ENCODE data around the gene MAP2K5.

The MAP2K5 gene

DNA sequence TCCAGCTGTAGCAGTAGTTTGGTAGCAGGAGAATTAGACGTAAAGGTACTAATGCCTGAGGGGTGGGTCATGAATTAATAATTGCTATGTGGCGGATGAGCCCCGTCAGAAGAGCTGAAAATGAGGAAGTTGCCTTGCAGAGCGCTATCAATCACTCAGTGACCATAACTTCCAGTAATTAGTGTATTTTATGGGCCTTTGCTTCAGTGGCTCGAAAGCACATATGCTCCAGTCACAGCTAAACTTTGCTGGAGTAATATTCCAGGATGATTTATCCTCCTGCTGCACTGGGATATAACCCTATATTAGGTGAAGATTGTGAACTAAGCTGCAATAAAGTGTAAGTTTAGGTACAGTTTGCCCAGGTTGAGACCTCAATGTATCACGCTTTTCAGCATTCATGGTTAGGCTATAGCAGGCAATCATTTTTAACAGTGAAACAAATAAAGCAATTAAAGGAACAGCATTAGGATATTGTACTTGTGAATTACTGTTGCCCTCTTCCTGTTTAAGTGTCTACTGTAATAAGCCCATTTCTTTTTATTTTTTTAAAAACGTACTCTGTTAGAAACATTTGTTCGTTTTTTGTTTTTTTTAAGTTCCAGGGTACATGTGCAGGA, 178.2 kb downstream of the MAP2K5 start (continued):
- TF ChIP-seq, protein P1, sequence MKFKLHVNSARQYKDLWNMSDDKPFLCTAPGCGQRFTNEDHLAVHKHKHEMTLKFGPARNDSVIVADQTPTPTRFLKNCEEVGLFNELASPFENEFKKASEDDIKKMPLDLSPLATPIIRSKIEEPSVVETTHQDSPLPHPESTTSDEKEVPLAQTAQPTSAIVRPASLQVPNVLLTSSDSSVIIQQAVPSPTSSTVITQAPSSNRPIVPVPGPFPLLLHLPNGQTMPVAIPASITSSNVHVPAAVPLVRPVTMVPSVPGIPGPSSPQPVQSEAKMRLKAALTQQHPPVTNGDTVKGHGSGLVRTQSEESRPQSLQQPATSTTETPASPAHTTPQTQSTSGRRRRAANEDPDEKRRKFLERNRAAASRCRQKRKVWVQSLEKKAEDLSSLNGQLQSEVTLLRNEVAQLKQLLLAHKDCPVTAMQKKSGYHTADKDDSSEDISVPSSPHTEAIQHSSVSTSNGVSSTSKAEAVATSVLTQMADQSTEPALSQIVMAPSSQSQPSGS (tag by site-specific recombination; IDR thresholded peaks at IDR 0.05; ENCODE audit: low read depth), result no peak
- TF ChIP-seq, protein P2, sequence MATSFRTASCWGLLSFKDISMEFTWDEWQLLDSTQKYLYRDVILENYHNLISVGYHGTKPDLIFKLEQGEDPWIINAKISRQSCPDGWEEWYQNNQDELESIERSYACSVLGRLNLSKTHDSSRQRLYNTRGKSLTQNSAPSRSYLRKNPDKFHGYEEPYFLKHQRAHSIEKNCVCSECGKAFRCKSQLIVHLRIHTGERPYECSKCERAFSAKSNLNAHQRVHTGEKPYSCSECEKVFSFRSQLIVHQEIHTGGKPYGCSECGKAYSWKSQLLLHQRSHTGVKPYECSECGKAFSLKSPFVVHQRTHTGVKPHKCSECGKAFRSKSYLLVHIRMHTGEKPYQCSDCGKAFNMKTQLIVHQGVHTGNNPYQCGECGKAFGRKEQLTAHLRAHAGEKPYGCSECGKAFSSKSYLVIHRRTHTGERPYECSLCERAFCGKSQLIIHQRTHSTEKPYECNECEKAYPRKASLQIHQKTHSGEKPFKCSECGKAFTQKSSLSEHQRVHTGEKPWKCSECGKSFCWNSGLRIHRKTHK (tag by site-specific recombination; IDR thresholded peaks at IDR 0.05), result no peak
- TF ChIP-seq ZSCAN30 (tag by site-specific recombination; IDR thresholded peaks at IDR 0.05), result peak; percentile 97
- no peak for TF ChIP-seq ZBTB7A (tag by site-specific recombination; IDR thresholded peaks at IDR 0.05; ENCODE audit: low read depth)
- no peak for TF ChIP-seq ZFP3 (tag by site-specific recombination; IDR thresholded peaks at IDR 0.05; ENCODE audit: low read depth)
- no peak for TF ChIP-seq ZNF791 (tag by site-specific recombination; IDR thresholded peaks at IDR 0.05)
- peak; percentile 43; the same call in 1 of the 2 replicates for TF ChIP-seq ZNF394 (tag by site-specific recombination; IDR thresholded peaks at IDR 0.05; ENCODE audit: borderline replicate concordance)
- TF ChIP-seq, protein P3, sequence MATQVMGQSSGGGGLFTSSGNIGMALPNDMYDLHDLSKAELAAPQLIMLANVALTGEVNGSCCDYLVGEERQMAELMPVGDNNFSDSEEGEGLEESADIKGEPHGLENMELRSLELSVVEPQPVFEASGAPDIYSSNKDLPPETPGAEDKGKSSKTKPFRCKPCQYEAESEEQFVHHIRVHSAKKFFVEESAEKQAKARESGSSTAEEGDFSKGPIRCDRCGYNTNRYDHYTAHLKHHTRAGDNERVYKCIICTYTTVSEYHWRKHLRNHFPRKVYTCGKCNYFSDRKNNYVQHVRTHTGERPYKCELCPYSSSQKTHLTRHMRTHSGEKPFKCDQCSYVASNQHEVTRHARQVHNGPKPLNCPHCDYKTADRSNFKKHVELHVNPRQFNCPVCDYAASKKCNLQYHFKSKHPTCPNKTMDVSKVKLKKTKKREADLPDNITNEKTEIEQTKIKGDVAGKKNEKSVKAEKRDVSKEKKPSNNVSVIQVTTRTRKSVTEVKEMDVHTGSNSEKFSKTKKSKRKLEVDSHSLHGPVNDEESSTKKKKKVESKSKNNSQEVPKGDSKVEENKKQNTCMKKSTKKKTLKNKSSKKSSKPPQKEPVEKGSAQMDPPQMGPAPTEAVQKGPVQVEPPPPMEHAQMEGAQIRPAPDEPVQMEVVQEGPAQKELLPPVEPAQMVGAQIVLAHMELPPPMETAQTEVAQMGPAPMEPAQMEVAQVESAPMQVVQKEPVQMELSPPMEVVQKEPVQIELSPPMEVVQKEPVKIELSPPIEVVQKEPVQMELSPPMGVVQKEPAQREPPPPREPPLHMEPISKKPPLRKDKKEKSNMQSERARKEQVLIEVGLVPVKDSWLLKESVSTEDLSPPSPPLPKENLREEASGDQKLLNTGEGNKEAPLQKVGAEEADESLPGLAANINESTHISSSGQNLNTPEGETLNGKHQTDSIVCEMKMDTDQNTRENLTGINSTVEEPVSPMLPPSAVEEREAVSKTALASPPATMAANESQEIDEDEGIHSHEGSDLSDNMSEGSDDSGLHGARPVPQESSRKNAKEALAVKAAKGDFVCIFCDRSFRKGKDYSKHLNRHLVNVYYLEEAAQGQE (tag by site-specific recombination; IDR thresholded peaks at IDR 0.05), result no peak
- TF ChIP-seq BCL11B (tag by site-specific recombination; IDR thresholded peaks at IDR 0.05; ENCODE audit: low read depth), result no peak
- TF ChIP-seq, protein P4, sequence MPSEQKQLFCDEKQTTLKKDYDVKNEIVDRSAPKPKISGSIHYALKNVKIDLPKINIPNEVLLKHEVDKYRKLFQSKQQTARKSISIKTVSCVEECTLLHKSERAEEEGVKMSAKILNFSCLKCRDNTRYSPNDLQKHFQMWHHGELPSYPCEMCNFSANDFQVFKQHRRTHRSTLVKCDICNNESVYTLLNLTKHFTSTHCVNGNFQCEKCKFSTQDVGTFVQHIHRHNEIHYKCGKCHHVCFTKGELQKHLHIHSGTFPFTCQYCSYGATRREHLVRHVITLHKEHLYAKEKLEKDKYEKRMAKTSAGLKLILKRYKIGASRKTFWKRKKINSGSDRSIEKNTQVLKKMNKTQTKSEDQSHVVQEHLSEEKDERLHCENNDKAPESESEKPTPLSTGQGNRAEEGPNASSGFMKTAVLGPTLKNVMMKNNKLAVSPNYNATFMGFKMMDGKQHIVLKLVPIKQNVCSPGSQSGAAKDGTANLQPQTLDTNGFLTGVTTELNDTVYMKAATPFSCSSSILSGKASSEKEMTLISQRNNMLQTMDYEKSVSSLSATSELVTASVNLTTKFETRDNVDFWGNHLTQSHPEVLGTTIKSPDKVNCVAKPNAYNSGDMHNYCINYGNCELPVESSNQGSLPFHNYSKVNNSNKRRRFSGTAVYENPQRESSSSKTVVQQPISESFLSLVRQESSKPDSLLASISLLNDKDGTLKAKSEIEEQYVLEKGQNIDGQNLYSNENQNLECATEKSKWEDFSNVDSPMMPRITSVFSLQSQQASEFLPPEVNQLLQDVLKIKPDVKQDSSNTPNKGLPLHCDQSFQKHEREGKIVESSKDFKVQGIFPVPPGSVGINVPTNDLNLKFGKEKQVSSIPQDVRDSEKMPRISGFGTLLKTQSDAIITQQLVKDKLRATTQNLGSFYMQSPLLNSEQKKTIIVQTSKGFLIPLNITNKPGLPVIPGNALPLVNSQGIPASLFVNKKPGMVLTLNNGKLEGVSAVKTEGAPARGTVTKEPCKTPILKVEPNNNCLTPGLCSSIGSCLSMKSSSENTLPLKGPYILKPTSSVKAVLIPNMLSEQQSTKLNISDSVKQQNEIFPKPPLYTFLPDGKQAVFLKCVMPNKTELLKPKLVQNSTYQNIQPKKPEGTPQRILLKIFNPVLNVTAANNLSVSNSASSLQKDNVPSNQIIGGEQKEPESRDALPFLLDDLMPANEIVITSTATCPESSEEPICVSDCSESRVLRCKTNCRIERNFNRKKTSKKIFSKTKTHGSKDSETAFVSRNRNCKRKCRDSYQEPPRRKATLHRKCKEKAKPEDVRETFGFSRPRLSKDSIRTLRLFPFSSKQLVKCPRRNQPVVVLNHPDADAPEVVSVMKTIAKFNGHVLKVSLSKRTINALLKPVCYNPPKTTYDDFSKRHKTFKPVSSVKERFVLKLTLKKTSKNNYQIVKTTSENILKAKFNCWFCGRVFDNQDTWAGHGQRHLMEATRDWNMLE (tag by site-specific recombination; conservative IDR thresholded peaks at IDR 0.05; ENCODE audit: low read depth), result no peak
- peak; percentile 84 for TF ChIP-seq ZNF341 (tag by site-specific recombination; IDR thresholded peaks at IDR 0.05; ENCODE audit: low read depth)
- no peak for TF ChIP-seq ZFP69B (tag by site-specific recombination; IDR thresholded peaks at IDR 0.05)
- TF ChIP-seq, protein P5, sequence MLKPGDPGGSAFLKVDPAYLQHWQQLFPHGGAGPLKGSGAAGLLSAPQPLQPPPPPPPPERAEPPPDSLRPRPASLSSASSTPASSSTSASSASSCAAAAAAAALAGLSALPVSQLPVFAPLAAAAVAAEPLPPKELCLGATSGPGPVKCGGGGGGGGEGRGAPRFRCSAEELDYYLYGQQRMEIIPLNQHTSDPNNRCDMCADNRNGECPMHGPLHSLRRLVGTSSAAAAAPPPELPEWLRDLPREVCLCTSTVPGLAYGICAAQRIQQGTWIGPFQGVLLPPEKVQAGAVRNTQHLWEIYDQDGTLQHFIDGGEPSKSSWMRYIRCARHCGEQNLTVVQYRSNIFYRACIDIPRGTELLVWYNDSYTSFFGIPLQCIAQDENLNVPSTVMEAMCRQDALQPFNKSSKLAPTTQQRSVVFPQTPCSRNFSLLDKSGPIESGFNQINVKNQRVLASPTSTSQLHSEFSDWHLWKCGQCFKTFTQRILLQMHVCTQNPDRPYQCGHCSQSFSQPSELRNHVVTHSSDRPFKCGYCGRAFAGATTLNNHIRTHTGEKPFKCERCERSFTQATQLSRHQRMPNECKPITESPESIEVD (tag by site-specific recombination; IDR thresholded peaks at IDR 0.05), result peak; percentile 99
- TF ChIP-seq, protein P6, sequence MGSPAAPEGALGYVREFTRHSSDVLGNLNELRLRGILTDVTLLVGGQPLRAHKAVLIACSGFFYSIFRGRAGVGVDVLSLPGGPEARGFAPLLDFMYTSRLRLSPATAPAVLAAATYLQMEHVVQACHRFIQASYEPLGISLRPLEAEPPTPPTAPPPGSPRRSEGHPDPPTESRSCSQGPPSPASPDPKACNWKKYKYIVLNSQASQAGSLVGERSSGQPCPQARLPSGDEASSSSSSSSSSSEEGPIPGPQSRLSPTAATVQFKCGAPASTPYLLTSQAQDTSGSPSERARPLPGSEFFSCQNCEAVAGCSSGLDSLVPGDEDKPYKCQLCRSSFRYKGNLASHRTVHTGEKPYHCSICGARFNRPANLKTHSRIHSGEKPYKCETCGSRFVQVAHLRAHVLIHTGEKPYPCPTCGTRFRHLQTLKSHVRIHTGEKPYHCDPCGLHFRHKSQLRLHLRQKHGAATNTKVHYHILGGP (tag by site-specific recombination; IDR thresholded peaks at IDR 0.05), result peak; percentile 94
- no peak for TF ChIP-seq ZFP41 (tag by site-specific recombination; IDR thresholded peaks at IDR 0.05; ENCODE audit: borderline replicate concordance)
- TF ChIP-seq, protein P7, sequence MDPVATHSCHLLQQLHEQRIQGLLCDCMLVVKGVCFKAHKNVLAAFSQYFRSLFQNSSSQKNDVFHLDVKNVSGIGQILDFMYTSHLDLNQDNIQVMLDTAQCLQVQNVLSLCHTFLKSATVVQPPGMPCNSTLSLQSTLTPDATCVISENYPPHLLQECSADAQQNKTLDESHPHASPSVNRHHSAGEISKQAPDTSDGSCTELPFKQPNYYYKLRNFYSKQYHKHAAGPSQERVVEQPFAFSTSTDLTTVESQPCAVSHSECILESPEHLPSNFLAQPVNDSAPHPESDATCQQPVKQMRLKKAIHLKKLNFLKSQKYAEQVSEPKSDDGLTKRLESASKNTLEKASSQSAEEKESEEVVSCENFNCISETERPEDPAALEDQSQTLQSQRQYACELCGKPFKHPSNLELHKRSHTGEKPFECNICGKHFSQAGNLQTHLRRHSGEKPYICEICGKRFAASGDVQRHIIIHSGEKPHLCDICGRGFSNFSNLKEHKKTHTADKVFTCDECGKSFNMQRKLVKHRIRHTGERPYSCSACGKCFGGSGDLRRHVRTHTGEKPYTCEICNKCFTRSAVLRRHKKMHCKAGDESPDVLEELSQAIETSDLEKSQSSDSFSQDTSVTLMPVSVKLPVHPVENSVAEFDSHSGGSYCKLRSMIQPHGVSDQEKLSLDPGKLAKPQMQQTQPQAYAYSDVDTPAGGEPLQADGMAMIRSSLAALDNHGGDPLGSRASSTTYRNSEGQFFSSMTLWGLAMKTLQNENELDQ (tag by site-specific recombination; IDR thresholded peaks at IDR 0.05; ENCODE audit: low read depth), result no peak
- TF ChIP-seq ZNF510 (tag by site-specific recombination; IDR thresholded peaks at IDR 0.05; ENCODE audit: insufficient replicate concordance), result no peak
- TF ChIP-seq SP7 (tag by site-specific recombination; IDR thresholded peaks at IDR 0.05), result peak; percentile 100
- no peak for TF ChIP-seq ZNF184 (tag by site-specific recombination; IDR thresholded peaks at IDR 0.05)
- no peak for TF ChIP-seq ZSCAN23 (tag by site-specific recombination; IDR thresholded peaks at IDR 0.05)
- no peak for TF ChIP-seq ZNF785 (tag by site-specific recombination; IDR thresholded peaks at IDR 0.05)
- TF ChIP-seq ZNF585B (tag by site-specific recombination; IDR thresholded peaks at IDR 0.05), result no peak
